K562 treated with DMSO at 1 percent for 4 hours (cell line): ENCODE measurements around the gene DOK6. TPM values are rescaled to one million over a fixed set of nuclear protein-coding genes. Genes with fewer than 3 reads are reported as not detected.

Experiments
- total RNA-seq: library from RNA; unstranded; fragments of 300-600 nt; gene quantifications from 2 replicates; pipeline ENCODE4 v1.2.3, GENCODE V29; 2022; ENCODE audit not compliant: insufficient read depth

DOK6 gene
- total RNA-seq: not detected in 2 replicates

GRCh38 chr18:69400253-69400975, at the start of gene DOK6:
DOK6 (plus strand) TSS chr18:69400888.

